ENCODE results near the gene CDK4.

- TF ChIP-seq SUZ12 (IDR thresholded peaks at IDR 0.05; ENCODE audit: extremely low read depth, insufficient read depth, insufficient read length) (no peak), ZNF274 (IDR thresholded peaks at IDR 0.05; ENCODE audit: low read depth, low read length) (no peak)
These were observed 51.8 kb downstream of the CDK4 start for GRCh38 chr12:57700317-57700716.
